HPDE6-E6E7 (cell line): ENCODE data around the gene ARFGEF3.
"Not testable (repeated sequence)": the region's sequence is repeated elsewhere in the genome, so short reads cannot be mapped to it uniquely, and the experiment has no call there.

Source experiments
- DNase-seq: peaks from one replicate; pipeline ENCODE4 v3.0.0; 2011; ENCODE audit warnings: missing footprints; ENCODE audit errors: extremely low spot score

ARFGEF3 gene, protein sequence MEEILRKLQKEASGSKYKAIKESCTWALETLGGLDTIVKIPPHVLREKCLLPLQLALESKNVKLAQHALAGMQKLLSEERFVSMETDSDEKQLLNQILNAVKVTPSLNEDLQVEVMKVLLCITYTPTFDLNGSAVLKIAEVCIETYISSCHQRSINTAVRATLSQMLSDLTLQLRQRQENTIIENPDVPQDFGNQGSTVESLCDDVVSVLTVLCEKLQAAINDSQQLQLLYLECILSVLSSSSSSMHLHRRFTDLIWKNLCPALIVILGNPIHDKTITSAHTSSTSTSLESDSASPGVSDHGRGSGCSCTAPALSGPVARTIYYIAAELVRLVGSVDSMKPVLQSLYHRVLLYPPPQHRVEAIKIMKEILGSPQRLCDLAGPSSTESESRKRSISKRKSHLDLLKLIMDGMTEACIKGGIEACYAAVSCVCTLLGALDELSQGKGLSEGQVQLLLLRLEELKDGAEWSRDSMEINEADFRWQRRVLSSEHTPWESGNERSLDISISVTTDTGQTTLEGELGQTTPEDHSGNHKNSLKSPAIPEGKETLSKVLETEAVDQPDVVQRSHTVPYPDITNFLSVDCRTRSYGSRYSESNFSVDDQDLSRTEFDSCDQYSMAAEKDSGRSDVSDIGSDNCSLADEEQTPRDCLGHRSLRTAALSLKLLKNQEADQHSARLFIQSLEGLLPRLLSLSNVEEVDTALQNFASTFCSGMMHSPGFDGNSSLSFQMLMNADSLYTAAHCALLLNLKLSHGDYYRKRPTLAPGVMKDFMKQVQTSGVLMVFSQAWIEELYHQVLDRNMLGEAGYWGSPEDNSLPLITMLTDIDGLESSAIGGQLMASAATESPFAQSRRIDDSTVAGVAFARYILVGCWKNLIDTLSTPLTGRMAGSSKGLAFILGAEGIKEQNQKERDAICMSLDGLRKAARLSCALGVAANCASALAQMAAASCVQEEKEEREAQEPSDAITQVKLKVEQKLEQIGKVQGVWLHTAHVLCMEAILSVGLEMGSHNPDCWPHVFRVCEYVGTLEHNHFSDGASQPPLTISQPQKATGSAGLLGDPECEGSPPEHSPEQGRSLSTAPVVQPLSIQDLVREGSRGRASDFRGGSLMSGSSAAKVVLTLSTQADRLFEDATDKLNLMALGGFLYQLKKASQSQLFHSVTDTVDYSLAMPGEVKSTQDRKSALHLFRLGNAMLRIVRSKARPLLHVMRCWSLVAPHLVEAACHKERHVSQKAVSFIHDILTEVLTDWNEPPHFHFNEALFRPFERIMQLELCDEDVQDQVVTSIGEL (N-terminal part only)

DNA sequence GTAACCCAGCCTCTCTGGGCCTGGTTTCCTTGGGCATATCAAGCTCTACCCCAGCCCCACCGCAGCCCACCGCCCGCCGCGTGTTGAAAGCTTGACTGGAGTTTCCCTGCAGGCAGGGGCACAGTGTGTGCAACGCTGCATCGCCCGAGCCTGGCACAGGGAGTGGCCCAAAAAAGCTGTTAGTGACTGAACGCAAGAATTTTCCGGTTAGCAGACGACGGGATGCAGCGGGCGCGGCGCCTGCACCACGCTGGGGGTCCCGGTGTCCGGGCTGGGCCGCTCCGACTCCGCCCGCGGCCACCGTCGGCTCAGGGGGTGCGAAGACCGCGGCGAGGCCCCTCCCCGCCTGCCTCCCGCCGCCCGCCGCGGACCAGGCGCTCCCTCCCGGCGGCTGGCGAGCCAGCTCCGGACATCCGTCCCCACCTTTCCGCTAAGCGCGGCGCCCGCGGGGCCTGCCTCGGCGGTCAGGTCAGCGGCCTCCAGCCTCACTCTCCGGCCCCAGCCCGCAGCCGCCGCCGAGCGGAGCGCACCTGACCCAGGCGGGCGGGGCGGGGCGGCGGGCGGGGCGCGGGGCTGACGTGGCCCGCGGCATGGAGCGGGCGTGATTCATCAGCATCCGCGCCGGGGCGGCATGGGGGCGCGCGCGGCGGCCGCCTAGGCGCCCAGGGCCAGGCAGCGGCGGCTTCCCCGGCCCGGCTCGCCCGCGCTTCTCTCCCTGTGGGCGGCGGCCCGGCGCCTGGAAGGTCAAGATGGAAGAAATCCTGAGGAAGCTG, at the start of gene ARFGEF3:
Gene ARFGEF3 (plus strand): TSS at position 602 of the 773 bp plus-strand sequence. CDS start 148 bp downstream, at position 750.
- peak; percentile 65 for DNase-seq

DNA sequence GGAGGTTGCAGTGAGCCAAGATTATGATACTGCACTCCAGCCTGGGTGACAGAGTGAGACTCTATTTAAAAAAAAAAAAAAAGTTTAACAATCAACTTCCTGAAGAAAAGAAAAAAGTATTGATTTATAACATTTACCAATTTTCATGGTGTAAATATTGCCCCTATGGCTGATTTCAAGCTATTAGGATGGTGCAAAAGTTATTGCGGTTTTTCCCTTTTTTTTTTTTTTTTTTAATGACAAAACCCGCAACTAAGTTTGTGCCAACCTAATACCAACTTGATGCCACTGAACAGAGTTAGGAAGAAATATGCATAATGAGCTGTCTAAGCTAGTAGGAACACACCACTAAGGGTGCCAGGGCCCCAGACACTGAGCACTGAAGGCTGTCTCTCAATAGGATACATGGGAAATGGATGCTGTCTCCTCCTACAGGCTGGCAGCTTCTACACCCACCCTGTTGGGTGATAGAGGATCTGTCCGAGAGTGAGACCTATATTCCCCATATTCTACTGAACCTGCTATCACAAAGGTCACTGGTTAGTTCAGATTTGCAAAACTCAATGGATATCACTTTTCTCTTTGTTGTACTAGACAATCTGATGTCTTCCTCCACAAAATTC, 48.0 kb upstream of the ARFGEF3 start:
- no peak for DNase-seq

DNA sequence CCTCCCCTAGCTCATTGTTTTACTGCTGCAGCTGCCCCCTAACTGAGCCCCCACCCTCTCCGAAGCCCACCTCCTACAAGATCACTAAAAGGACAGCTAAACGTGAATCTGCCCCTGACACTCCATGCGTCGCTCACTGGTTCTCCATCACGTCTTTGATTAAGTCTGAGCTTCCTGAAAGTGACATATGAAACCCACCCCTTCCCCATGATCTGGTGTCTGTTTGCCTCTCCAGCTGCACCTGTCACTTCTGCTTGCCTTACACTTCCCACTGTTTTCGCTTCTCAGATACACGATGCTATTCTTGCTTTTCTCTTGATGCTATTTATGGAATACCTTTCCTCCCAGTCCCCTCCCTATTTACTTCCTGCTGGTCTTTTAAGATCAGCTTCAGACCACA, 46.5 kb upstream of the ARFGEF3 start:
- DNase-seq, result no peak

DNA sequence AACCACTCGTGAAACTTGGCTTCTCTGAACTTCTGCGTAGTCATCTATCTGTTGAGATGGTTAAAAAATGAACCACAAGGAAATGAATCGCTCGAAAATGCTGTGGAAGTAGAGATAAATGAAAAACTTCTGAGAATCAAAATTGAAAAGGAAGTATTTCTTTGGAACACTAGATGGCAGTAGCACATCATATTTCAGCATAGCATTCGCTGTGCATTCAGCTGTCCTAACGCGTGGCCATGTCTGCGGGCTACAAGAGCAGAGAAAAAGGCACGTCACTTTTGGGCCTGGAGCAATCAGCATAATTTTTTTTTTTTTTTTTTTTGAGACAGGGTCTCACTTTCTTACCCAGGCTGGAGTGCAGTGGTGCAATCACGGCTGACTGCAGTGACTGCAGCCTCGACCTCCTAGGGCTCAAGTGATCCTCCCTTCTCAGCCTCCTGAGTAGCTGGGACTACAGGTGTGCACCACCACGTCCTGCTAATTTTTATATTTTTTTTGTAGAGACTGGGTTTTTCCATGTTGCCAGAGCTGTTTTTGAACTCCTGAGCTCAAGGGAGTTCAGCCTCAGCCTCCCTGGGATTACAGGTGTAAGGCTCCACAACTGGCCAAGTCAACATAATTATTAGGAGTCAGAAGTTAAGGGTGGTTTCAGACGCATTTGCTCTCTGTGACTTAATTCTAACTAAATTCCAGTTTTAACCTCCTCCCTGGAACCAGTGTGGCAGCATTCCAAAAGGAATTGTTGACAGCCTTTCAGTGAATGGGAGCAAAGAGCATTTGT, 45.7 kb upstream of the ARFGEF3 start:
- peak; percentile 54 for DNase-seq

DNA sequence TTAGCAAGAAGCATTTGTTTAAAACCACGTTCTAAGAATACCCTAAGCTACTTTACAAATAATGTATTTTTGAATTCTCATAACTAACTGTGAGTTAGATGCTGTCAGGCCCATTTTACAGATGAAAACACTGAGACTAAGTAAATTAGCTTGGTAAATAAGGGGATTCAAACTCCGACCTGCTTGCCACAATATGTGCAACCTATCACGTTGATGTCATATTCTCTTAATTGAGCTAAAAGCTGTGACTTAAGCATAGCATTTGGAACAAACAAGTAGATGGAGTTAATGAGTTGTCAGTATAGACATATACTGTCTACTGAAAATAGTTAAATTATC, 45.1 kb upstream of the ARFGEF3 start:
- no peak for DNase-seq

DNA sequence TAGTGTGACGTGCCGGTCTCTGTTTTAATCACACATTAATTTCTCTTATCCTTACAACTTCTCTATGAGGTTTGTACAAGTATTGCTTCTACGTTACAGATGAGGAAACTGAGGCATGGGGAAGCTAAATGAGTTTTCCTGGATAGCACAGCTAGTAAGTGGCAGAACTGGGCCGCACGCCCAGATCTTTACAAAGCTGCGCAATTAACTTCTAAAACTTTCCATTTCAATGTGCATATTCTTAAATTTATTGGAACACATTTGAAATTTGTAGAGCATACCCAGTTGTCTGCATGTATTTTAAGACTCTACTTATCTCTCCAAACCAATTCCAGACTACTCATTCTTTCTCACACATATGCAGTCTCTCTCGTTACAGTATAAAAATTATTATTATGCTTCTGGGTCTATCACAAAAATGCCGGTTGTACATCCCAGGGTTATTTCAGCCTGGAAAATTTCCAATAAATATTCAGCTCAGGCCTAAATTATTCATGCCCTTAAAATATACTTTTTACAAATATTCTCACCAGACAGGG, 44.3 kb upstream of the ARFGEF3 start:
- DNase-seq, result no peak

DNA sequence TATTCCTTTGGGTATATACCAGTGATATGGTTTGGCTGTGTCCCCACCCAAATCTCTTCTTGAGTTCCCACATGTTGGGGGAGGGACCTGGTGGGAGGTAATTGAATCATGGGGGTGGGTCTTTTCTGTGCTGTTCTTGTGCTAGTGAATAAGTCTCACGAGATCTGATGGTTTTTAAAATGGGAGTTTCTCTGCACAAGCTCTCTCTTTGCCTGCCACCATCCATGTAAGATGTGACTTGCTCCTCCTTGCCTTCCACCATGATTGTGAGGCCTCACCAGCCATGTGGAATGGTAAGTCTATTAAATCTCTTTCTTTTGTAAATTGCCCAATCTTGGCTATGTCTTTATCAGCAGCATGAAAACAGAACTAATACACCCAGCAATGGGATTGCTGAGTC, 42.5 kb upstream of the ARFGEF3 start:
- not testable (repeated sequence) for DNase-seq

DNA sequence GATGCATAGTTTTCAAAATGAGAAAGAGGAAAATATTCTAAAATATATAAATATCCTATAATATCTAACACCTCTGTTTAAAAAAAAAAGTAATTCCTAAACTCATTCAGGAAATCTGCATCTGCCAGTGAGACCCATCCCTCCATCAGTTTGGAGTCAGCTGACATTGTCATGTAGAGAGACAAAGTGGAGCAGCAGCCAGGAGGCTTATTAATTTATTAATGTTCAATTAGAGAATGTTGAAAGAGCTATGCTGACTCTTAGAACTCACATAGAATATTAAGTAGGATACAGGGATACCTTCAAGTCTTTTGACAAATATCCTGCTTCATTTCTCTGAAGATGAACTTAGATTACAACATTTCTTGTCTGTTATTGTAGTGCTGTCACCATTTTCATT, 41.8 kb upstream of the ARFGEF3 start:
- DNase-seq, result no peak

DNA sequence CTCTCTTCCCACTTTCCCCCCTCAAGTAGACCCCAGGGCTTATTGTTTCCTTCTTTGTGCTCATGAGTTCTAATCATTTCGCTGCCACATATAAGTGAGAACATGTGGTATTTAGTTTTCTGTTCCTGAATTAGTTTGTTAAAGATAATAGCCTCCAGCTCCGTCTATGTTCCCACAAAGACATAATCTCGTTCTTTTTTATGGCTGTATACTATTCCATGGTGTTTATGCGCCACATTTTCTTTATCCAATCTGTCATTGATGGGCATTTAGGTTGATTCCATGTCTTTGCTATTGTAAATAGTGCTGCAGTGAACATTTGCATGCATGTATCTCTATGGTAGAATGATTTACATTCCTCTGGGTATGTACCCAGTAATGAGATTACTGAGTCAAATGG, 37.6 kb upstream of the ARFGEF3 start:
- DNase-seq, result no peak

DNA sequence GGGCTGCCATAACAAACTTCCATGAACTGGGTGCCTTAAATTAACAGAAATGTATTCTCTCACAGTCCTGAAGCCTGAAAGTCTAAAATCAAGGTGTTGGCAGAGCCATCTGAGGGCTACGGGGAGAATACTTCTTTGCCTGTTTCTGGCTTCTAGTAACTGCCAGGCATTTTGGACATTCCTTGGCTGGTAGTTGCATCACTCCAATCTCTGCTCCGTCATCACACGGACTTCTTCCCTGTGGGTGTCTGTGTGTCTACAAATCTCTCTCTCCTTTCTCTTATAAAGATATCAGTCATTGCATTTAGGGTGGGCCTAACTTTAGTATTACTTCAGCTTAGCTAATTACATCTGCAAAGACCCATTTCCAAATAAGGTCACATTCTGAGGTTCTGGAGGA, 33.6 kb upstream of the ARFGEF3 start:
- DNase-seq, result no peak

DNA sequence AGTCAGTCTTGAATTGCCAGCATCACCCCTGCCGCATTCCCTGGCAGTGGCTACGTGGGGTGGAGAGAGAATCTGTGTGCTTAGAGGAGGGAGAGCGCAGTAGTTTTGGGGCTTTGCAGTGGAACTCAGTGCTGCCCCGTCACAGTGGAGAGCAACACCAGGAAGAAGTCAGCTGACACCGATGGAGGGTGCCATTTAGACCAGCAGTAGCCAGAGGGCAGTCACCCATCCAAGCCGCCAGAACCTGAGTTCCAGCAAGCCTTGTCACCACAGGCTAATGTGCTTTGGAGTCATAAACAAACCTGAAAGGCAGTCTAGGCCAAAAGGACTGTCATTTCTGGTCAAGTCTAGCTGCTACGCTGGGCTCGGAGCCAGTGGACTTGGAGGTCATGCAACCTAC, 32.5 kb upstream of the ARFGEF3 start:
- no peak for DNase-seq

DNA sequence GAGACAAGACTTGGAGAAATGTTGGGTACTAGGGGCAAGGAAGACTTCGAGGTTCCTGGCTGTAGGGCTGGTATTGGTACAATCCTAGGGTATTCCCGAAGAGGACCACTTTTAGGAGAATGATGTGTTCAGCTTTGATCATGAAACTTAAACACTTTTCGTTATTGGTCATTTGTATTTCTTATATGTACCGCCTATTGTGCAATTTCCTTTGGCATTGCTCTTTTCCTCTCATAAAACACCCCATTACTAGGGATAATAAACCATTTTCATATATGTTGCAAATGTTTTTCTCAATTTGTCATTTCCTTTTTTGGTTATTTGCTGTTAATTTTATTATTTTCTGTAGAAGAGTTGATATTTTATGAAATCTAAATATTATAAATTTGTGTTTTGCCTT, 18.9 kb upstream of the ARFGEF3 start:
- no peak for DNase-seq

DNA sequence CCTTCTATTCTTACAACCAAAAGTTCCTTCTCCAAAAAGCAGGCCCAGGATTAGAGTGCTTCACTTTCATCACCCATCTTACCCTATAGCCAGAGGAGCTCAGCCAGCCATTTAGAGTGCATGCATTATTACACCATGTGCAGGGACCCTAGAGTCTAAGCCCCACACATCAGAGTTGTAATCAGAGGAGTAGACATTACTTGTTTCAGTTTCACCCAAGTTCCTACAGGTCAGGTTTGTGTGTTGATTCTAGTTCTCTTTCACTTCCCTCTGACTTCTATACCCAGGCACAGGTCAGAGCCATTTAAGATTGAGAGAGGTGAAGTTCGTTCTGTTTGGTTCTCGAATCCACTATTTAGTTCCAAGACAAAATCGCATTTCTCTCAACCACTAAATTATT, 16.3 kb upstream of the ARFGEF3 start:
- DNase-seq, result no peak

DNA sequence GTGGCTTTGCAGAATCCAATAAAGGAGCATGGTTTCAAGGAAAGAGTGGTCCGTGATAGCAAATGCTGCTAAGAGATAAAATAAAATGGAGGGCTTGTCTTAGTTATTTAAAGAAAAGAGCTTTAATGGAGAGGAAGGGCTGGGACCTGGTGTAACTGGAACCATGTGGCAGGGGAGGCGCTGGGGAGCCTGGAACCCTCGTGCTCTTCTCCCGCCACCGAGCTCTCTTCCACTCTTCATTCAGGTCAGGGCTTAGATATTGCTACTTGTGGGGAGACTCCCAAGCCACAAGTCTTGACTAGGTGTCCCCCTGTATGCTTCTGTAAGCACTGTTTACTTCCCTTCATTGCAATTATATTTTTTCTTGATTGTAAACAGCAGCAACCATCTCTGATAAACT, 15.2 kb upstream of the ARFGEF3 start:
- no peak for DNase-seq

DNA sequence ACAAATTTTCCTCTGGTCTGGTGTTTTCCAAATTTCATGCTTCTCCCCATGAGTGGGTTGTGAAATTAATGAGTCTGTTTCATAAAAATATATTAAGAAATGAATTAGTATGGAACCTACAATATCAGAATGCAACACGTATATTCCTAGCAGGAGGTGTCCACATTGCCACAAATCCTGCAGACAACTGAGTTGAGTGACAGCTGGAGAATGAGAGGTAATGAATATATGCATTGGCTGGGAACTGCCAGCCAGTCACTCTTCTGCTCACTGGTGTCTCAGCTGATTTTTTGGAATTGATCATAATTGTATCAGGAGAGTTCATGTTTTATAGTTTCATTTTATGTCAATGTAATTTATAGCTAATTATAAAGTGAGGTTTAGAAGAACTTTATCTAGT, 6.3 kb upstream of the ARFGEF3 start:
- DNase-seq, result no peak

DNA sequence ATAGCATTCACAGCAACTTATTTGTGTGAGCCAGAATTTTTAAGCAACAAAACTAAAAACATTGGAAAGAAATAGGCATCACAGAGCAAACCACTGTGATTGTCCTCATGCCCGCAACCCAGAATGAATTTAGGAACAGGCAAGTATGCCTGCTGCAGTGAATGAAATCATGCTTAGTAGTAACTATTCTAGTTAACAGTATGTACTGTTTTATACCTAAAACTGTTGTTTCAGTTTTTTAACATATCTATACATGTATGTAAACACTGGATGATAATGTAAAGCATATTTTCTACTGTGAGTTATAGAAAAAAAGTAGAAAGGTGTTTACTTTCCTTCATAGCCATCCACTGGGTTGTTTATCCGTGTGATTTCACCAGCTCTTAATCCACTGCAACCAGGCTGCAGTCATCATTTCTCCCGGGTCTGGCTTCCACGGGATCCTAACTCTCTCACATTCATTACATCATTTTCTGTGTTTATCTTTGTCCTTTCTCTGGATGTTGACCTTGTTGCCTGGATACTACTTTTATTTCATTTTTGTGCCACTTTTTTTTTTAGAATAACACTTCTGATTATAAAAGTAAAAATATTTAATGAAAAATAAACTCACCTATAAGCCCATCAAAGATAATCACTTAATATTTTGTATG, 3.6 kb upstream of the ARFGEF3 start:
- DNase-seq, result no peak

DNA sequence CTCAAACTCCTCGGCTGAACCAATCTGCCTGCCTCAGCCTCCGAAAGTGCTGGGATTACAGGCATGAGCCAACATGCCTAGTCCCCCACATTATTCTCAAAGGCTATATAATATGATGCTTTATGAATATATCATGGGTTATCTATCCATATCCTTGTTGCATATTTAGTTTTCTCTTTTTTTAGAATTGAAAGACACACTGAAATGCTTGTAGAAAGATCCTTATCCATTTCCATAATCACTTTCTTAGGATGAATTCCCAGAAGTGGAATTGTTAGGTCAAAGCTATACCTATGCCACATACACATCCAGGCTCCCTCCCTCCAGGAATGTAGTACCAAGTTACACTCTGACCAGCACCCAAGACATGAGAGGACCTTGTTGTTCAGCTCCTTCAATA, 2.5 kb upstream of the ARFGEF3 start:
- no peak for DNase-seq

DNA sequence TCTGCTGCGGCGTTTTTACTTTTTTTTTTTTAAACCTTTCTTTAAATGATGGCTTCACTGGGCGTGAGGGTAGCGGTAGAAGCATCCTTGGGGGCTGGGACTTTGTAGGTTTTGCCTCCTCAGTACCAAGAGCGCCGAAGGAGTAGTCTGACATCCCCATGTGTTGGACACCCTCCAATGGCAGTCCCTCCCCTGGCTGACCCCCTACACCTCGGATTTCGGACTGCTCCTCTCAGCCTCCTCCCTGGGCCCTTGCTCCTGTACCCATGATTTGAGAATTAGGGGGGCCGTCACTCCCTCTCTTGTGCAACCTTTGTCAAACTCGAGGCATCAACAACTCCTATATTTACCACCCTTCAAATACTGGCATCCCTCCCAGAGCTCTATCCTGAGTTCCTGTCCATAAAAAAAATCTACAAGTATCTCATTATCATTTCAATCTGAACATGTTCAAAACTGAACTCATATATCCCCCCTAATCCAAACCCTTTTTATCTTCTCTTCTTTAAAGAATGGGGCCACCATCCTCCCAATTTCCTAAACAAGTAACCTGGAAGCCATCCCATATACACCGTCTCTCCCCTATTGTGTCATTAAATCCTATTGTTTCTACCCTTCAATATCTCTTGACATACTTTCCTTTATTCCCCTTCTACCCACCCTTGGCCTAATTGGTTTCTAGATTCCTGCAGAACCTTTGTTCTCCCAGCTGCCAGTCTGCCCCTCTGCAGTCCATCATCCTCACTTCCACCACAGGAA, 1.2 kb upstream of the ARFGEF3 start:
- no peak for DNase-seq

DNA sequence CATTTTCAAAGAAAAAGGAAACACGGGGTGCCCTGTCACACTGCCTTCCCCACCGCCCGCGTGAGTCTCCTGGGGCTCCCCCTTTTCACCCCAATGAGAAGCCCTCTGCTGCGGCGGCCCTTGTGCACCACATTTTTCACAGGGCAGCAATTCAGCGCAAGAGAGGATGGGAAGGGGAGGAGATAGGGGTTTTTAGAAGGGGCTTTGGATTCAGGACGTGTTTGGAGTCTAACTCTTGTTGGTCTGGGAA, 726 bp upstream of the ARFGEF3 start:
- DNase-seq, result no peak
